GM12891 (cell line): Measurements from ENCODE around the gene LONRF2.
"Not testable (repeated sequence)": the region's sequence is repeated elsewhere in the genome, so short reads cannot be mapped to it uniquely, and the experiment has no call there.

ENCODE experiments used
- DNase-seq: peaks from one replicate; pipeline ENCODE4 v3.0.0; 2011; ENCODE audit warnings: low spot score; ENCODE audit not compliant: insufficient read length
- FAIRE-seq: peaks from 2 replicates; lab custom pipeline; 2011; peaks lifted over from hg19 to GRCh38; lab: Jason Lieb, UNC
- PAX5 ChIP-seq: IDR thresholded peaks from 2 replicates; pipeline ENCODE4 v1.6.1; 2011; ENCODE audit warnings: low read length, moderate library complexity, mild to moderate bottlenecking; ENCODE audit not compliant: insufficient read depth, severe bottlenecking
- POLR2A ChIP-seq: IDR thresholded peaks from 2 replicates; pipeline ENCODE4 v1.6.1; 2011; ENCODE audit warnings: low read depth, low read length, control low read depth
- POLR2AphosphoS5 ChIP-seq: IDR thresholded peaks from 2 replicates; pipeline ENCODE4 v1.6.1; 2011; ENCODE audit warnings: low read depth, low read length, control low read depth
- POU2F2 ChIP-seq: IDR thresholded peaks from 2 replicates; pipeline ENCODE4 v1.6.1; 2011; ENCODE audit warnings: low read depth, mild to moderate bottlenecking, control low read depth, low read length, moderate library complexity
- SPI1 ChIP-seq: IDR thresholded peaks from 2 replicates; pipeline ENCODE4 v1.6.1; 2011; ENCODE audit warnings: low read depth, low read length, control low read depth
- TAF1 ChIP-seq: IDR thresholded peaks from 2 replicates; pipeline ENCODE4 v1.6.1; 2011; ENCODE audit warnings: low read depth, low read length, control low read depth

LONRF2 gene

DNA sequence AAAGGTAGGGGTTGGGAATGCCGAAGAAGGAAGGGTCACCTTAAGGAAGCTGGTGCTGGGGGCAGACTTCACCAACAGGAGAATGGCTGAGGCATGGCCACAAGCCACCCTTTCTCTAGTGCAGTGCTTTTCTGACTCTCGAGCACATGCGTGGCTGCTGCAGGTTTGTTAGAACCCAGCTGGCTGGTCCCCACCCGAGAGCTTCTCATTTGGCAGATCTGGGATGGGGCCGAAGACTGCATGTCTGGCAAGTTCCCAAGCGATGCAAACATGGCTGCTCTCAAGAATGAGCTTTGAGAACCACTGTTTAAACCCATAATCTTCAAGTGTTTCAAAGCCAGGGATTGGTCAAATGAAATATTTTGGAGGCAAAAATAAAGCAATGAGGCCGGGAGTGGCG is 63.2 kb downstream of the LONRF2 start:
- FAIRE-seq, result no peak

GRCh38 chr2:100257939-100258338 is 64.4 kb downstream of the LONRF2 start:
- FAIRE-seq (no peak), DNase-seq (no peak)
- TF ChIP-seq POU2F2, result no peak
- TF ChIP-seq PAX5, result no peak
- TF ChIP-seq POLR2A, result no peak
- TF ChIP-seq SPI1, result no peak
- no peak for TF ChIP-seq TAF1
- no peak for TF ChIP-seq POLR2AphosphoS5

More for the DNA sequence above, 63.2 kb downstream of the LONRF2 start:
- no peak for DNase-seq
- no peak for TF ChIP-seq POLR2A
- no peak for TF ChIP-seq POU2F2
- no peak for TF ChIP-seq POLR2AphosphoS5
- no peak for TF ChIP-seq TAF1
- TF ChIP-seq SPI1, result no peak
- TF ChIP-seq PAX5, result no peak

DNA sequence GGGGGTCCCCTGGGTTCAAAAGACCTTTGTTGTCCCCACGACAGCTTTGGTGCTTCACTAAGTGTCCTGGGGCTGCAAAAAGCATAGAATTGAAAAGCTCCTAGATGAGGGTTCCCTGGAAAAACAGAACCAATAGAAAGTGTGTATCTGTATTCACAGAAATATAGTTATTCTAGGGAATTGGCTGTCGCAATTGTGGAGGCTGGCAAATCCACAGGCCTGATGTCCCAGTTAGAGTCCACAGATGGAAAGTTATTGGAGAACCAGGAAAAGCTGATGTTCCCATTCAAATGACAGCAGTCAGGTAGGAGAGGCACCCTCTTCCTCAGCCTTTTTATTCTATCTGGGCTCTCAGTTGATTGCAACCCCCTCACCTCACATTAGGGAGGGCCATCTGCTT is 65.5 kb downstream of the LONRF2 start:
- no peak for TF ChIP-seq POLR2A
- TF ChIP-seq SPI1, result no peak
- TF ChIP-seq POLR2AphosphoS5, result no peak
- TF ChIP-seq POU2F2, result no peak
- no peak for TF ChIP-seq PAX5
- no peak for DNase-seq
- FAIRE-seq, result no peak

GRCh38 chr2:100256416-100256815 is 65.9 kb downstream of the LONRF2 start:
- TF ChIP-seq POLR2AphosphoS5 (no peak), TAF1 (no peak), POLR2A (no peak), POU2F2 (no peak), SPI1 (no peak), PAX5 (no peak)
- FAIRE-seq (no peak), DNase-seq (no peak)

DNA sequence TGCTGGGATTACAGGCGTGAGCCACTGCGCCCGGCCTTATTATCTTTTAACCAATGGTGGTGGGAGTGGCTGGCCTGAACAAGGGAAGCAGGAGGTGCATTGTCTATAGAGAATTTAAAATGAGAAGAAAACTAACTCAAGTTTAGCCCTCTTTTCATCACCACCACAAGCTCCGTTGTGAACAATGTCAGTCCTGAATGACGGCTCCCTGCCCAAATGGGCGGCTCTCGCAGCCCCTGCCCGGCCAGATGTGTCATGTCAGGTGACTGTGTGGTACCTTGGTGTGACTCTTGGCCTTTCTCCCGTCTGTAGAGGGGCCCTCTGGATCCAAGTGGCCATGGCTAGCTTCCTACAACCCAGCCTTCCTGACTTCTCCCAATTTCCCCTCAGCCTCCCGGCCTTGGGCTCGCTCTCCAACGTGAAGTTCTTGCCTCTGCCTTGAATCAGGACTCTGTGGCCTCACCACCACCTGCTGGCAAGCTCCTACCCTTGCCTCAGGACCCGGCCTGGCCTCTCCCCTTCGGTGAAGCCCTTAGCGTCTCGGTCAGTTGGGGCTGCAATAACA is 67.6 kb downstream of the LONRF2 start:
- TF ChIP-seq POLR2A (no peak), POLR2AphosphoS5 (no peak), SPI1 (no peak), POU2F2 (no peak), TAF1 (no peak), PAX5 (no peak)
- DNase-seq (no peak), FAIRE-seq (no peak)

DNA sequence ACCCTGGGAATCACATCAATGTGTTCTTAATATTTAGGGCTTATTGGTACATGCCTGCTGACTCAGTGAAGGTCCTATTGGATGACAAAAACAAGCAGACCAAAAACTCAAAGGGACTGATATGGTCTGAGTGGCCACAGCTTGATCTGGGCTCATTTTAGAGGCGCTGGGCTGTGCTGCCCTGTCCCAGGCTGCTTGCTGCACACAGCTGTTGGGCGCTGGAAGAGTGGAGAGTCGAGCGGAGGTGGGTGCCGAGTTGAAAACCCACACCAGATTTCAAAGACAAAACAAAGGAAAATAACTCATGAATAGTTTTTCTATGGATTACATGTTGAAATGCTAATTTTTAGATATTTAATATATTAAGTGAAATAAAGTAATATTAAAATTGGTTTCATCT is 68.5 kb downstream of the LONRF2 start:
- TF ChIP-seq POU2F2 (no peak), PAX5 (no peak), SPI1 (no peak), POLR2AphosphoS5 (no peak), TAF1 (no peak), POLR2A (no peak)
- FAIRE-seq, result no peak
- no peak for DNase-seq

GRCh38 chr2:100252811-100253698 is 69.2 kb downstream of the LONRF2 start:
- FAIRE-seq, result no peak
- TF ChIP-seq POLR2AphosphoS5, result no peak
- TF ChIP-seq POU2F2, result no peak
- no peak for TF ChIP-seq TAF1
- TF ChIP-seq SPI1, result no peak
- no peak for TF ChIP-seq POLR2A
- TF ChIP-seq PAX5, result no peak

DNA sequence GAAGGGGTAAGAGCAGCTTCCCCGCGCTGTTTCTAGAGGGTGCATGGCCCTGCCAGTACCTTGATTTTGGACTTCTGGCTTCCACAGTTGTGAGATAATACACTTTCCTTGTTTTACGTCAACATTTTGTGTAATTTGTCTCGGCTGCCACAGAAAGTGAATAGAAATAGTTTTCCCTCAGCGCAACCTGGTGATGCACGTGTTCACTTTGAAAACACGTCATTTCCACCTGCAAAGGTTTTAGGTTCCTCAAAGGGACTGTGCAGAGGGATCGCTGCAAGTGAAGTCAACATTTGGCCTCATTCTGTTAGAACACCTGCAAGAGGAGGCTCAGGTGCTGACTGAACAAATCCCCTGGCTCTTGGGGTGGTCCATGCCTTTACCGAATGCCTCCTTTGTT is 71.7 kb downstream of the LONRF2 start:
- TF ChIP-seq POU2F2 (no peak), PAX5 (no peak), TAF1 (no peak), POLR2AphosphoS5 (no peak), SPI1 (no peak), POLR2A (no peak)

More at GRCh38 chr2:100252811-100253698, 69.2 kb downstream of the LONRF2 start:
- no peak for DNase-seq

GRCh38 chr2:100248971-100249370 is 73.3 kb downstream of the LONRF2 start:
- FAIRE-seq (peak; percentile 16), DNase-seq (no peak)
- TF ChIP-seq POLR2AphosphoS5, result no peak
- TF ChIP-seq TAF1, result no peak
- no peak for TF ChIP-seq SPI1
- no peak for TF ChIP-seq POU2F2
- TF ChIP-seq POLR2A, result no peak
- TF ChIP-seq PAX5, result no peak

More for the DNA sequence above, 71.7 kb downstream of the LONRF2 start:
- FAIRE-seq, result no peak
- DNase-seq, result no peak

DNA sequence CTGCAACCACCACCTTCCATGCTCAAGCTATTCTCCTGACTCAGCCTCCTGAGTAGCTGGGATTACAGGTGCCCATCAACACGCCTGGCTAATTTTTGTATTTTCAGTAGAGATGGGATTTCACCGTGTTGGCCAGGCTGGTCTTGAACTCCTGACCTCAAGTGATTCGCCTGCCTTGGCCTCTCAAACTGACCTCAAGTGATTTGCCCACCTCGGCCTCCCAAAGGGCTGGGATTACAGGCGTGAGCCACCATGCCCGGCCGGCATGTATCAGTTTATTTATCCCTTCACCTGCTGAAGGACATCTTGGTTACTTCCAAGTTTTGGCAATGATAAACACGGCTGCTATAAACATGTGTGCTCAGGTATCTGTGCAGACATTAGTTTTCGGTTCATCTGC is 73.7 kb downstream of the LONRF2 start:
- FAIRE-seq, result peak; percentile 47
- not testable (repeated sequence) for DNase-seq
